A549 treated with CpdA at 1 μM for 4 hours (cell line): ENCODE data around the gene ZFHX2. TPM values are rescaled to one million over a fixed set of nuclear protein-coding genes. Genes with fewer than 3 reads are reported as not detected.

Experiments
- total RNA-seq: library from RNA; stranded (reverse); fragments of 200-300 nt; extraction: Qiagen RNA extraction; gene quantifications from 5 replicates; pipeline ENCODE4 v1.2.3, GENCODE V29; 2022; ENCODE audit warnings: low read depth

The ZFHX2 gene
- 0.77 to 2.4 TPM (median 1.7 TPM) in 5 replicates for total RNA-seq

DNA sequence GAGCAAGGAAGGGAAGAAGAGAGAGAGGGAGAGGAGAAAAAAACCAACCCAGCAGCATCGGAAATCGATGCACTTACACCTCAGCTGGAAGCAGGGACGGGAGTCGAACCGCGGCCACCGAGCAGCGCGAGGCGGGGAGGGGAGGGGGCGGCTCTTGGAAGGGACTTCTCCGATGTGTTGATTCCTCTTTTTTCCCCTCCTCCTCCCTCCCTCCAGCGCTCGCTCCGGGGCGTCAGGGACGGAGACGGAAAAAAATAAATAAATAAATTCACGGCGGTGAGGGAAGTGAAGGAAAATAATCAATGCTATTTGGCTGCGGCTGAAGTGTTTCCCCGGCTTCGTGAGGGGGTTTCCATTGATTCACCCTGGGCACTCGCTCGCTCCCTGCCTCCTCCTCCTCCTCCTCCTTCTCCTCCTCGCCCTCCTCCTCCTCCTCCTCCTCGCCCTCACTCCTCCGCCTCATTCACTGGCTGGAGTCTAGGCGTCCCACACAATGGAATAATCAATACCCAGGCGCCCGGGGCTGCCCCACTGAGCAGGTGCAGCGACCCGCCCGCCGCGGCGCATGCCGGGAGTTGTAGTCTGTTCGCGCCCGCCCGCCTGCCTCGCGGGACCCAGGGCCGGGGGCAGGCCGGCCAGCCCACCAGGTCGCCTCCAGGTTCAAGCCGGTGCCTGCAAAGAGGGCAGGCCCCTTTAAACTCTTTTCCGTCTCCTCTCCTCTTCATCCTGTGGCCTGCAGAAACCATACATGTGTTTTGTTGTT is at the start of gene ZFHX2:
Gene ZFHX2, minus strand, starts transcription at position 500 of the 763 bp plus-strand sequence. CDS start 16,440 bp downstream, outside the sequence.

GRCh38 chr14:23578560-23579310 is 27.2 kb upstream of the ZFHX2 start, which contains the start of gene JPH4:
JPH4 (minus strand) TSS chr14:23578790; CDS start chr14:23577453, 1,337 bp downstream.

GRCh38 chr14:23567186-23568020 is 15.8 kb upstream of the ZFHX2 start, which contains the start of gene AP1G2:
AP1G2 (minus strand) TSS chr14:23567791; CDS start chr14:23567314, 477 bp downstream.

DNA sequence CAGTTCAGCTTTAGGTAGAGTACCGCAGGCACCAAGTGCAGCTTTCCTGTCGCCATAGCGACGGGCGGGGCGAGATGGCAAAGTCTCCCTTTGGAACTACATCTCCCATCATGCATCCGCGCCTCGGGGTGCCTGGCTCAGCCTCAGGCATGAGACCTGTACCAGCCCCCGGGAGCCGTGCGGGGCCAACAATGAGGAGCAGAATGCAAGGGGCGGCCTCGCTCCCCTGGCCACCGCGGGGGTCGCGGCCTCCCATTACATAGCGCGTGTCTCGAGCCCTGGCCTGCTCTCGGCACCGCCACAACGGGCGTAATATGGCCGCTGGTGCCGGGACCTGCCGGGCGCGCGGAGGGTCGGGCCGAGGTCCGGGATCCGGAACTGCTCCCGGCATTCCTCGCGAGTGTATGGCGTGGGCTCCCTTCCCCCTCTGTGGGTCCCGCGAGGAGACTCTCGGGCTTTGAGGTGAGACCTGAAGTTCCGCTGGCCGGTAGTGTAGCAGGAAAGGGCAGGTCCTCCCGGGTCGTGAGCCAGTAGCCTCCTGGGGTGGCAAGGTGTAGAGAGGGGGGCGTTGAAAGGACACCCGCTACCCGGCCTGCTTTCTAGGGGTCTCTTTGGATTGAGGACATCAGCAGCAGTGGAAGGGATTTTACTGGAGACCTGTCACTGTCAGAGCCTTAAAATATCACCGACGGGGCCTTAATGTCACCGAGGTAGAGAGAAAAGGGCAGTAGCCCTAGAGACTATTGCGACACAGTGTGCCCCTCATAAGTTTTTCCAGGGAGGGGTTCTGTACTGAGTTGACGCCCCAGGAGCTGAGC is 4.5 kb upstream of the ZFHX2 start, which contains the start of gene THTPA:
Gene THTPA, plus strand, starts transcription at position 390 of the 818 bp plus-strand sequence. CDS start 487 bp downstream, outside the sequence.

Other genes with a start within 250 kb of the ZFHX2 start
- gene PPP1R3E, start 248.9 kb downstream of the ZFHX2 start, total RNA-seq, result 3.2 to 6.3 TPM (median 4.1 TPM) in 5 replicates
- gene BCL2L2, start 244.9 kb downstream of the ZFHX2 start, total RNA-seq, result 19.2 to 23.2 TPM (median 20.4 TPM) in 5 replicates
- 140 to 164 TPM (median 154 TPM) in 5 replicates for gene PABPN1, start 230.3 kb downstream of the ZFHX2 start, total RNA-seq
- gene SLC22A17, start 198.9 kb downstream of the ZFHX2 start, total RNA-seq, result 6.1 to 7.6 TPM (median 6.6 TPM) in 5 replicates
- gene EFS, start 186.6 kb downstream of the ZFHX2 start, total RNA-seq, result not detected in 5 replicates
- gene IL25, start 179.0 kb downstream of the ZFHX2 start, total RNA-seq, result not detected in 5 replicates
- not detected in 5 replicates for gene CMTM5, start 174.7 kb downstream of the ZFHX2 start, total RNA-seq
- not detected in 5 replicates for gene MYH6, start 143.5 kb downstream of the ZFHX2 start, total RNA-seq
- gene MYH7, start 116.1 kb downstream of the ZFHX2 start, total RNA-seq, result not detected in 5 replicates
- gene NGDN, start 82.1 kb downstream of the ZFHX2 start, total RNA-seq, result 62.3 to 74.9 TPM (median 70.3 TPM) in 5 replicates
- gene THTPA, start 4.5 kb upstream of the ZFHX2 start, total RNA-seq, result 12.6 to 14.8 TPM (median 13.0 TPM) in 5 replicates
- gene AP1G2, start 16.0 kb upstream of the ZFHX2 start, total RNA-seq, result 38.5 to 58.5 TPM (median 44.8 TPM) in 5 replicates
- 0.03 TPM in 1 of 5 replicates, not detected in the others for gene JPH4, start 27.0 kb upstream of the ZFHX2 start, total RNA-seq
- 7.4 to 11.1 TPM (median 8.2 TPM) in 5 replicates for gene DHRS2, start 84.6 kb upstream of the ZFHX2 start, total RNA-seq